ENCODE measurements around the gene CDH3. TPM values are rescaled to one million over a fixed set of nuclear protein-coding genes. Genes with fewer than 3 reads are reported as not detected.
"Not testable (repeated sequence)": the region's sequence is repeated elsewhere in the genome, so short reads cannot be mapped to it uniquely, and the experiment has no call there.

CDH3 gene
- total RNA-seq, 1 experiment from 2014 or later, result 109 TPM

DNA sequence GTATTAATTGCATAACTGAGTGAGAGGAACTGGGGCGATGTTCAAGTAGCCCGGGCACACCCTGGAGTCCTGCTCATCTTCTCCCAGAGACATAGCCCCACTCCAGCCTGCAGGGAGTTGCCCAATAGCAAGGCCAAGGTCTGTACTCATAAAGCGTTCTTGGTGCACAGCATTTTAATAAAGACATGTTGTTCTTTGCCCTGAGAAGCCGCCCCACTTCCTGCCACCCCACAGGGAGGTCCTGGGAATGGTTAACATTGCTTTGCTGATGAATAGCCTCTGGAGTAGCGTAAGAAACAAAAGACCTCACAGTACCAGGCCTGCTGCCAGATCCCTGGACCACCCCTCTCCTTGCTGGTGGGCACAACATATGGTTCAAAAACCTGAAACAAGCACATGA lies 70.4 kb downstream of the CDH3 start:
- Histone ChIP-seq H3K4me2 (ENCODE audit: low read length) (no peak overlapping the region), H3K9me2 (replicated peaks; ENCODE audit: low read length) (no peaks in the 10 kb centered on the region), H3K9me3 (ENCODE audit: low read length) (no peaks in the 10 kb centered on the region), H4K20me1 (ENCODE audit: low read length) (no peaks in the 10 kb centered on the region), H3F3A (ENCODE audit: low read length, unreplicated experiment) (no peaks in the 10 kb centered on the region), H3K27ac (ENCODE audit: low read length) (no peak overlapping the region), H3K4me1 (ENCODE audit: insufficient read depth, low read length) (no peaks in the 10 kb centered on the region), H3K36me3 (ENCODE audit: low read depth, low read length) (no peaks in the 10 kb centered on the region), H3K9ac (ENCODE audit: low read length) (no peak overlapping the region), H3K4me3 (ENCODE audit: low read length) (no peak overlapping the region), H3K79me2 (ENCODE audit: low read length) (no peaks in the 10 kb centered on the region), H3K27me3 (ENCODE audit: low read length) (no peaks in the 10 kb centered on the region), H2AFZ (ENCODE audit: low read length) (no peak overlapping the region)
- ChIA-PET CTCF (no interaction called here), POLR2A (ENCODE audit: unreplicated experiment) (no interaction called here)
- DNase-seq (no peak), ATAC-seq (no peak)
- intact Hi-C loops (cut with micrococcal nuclease), result no loop called here
- TF ChIP-seq EZH2phosphoT487 (IDR thresholded peaks at IDR 0.05; ENCODE audit: borderline replicate concordance, low read length) (no peak), EZH2 (IDR thresholded peaks at IDR 0.05; ENCODE audit: low read length, unreplicated experiment) (no peak)
- TF ChIP-seq, protein P1, sequence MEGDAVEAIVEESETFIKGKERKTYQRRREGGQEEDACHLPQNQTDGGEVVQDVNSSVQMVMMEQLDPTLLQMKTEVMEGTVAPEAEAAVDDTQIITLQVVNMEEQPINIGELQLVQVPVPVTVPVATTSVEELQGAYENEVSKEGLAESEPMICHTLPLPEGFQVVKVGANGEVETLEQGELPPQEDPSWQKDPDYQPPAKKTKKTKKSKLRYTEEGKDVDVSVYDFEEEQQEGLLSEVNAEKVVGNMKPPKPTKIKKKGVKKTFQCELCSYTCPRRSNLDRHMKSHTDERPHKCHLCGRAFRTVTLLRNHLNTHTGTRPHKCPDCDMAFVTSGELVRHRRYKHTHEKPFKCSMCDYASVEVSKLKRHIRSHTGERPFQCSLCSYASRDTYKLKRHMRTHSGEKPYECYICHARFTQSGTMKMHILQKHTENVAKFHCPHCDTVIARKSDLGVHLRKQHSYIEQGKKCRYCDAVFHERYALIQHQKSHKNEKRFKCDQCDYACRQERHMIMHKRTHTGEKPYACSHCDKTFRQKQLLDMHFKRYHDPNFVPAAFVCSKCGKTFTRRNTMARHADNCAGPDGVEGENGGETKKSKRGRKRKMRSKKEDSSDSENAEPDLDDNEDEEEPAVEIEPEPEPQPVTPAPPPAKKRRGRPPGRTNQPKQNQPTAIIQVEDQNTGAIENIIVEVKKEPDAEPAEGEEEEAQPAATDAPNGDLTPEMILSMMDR (conservative IDR thresholded peaks at IDR 0.05; ENCODE audit: low read depth, low read length), result no peak
- no TSS peak for BruUV-seq (replicated peaks)

DNA sequence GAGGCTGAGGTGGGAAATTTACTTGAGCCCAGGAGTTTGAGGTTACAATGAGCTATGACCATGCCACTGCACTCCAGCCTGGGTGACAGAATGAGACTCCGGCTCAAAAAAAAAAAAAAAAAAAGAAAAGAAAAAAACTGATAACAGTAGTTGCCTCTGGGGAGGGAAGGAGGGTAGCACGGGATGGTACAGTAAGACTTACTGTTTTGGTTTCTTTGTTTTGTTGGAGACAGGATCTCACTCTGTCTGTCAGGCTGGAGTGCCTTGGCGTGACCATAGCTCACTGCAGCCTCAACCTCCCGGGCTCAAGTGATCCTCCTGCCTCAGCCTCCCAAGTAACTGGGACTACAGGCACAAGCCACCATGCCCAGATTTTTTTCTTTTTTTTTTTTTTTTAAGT lies 71.4 kb downstream of the CDH3 start:
- POLR2A ChIA-PET (ENCODE audit: unreplicated experiment); H3K4me1 ChIP-seq (ENCODE audit: insufficient read depth, low read length); intact Hi-C loops (cut with micrococcal nuclease); H2AFZ ChIP-seq (ENCODE audit: low read length); BruUV-seq (replicated peaks); H3K9me2 ChIP-seq (replicated peaks; ENCODE audit: low read length); H3F3A ChIP-seq (ENCODE audit: low read length, unreplicated experiment); H3K9me3 ChIP-seq (ENCODE audit: low read length); H3K27me3 ChIP-seq (ENCODE audit: low read length); H3K36me3 ChIP-seq (ENCODE audit: low read depth, low read length); H3K27ac ChIP-seq (ENCODE audit: low read length); H3K9ac ChIP-seq (ENCODE audit: low read length); ATAC-seq; H3K4me2 ChIP-seq (ENCODE audit: low read length); DNase-seq; H3K79me2 ChIP-seq (ENCODE audit: low read length); CTCF ChIA-PET; H4K20me1 ChIP-seq (ENCODE audit: low read length); H3K4me3 ChIP-seq (ENCODE audit: low read length): not testable (repeated sequence)

DNA sequence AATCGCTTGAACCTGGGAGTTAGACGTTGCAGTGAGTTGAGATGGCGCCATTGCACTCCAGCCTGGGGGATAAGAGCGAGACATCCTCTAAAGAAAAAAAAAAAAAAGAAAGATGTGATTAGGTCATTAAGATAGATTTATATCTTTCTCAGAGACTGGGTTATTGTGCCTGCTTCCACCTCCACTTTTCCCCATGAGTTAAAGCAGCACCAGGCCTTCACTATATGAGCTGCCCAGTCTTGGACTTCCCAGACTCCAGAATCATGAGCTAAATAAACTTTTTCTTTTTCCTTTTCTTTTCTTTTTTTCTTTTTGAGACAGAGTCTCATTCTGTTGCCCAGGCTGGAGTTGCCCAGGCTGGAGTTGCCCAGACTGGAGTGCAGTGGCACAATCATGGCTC lies 72.6 kb downstream of the CDH3 start:
- Histone ChIP-seq H2AFZ (ENCODE audit: low read length) (no peak overlapping the region), H3K79me2 (ENCODE audit: low read length) (no peaks in the 10 kb centered on the region), H3K27ac (ENCODE audit: low read length) (no peak overlapping the region), H3K4me1 (ENCODE audit: insufficient read depth, low read length) (no peaks in the 10 kb centered on the region), H3K36me3 (ENCODE audit: low read depth, low read length) (no peaks in the 10 kb centered on the region), H3K4me2 (ENCODE audit: low read length) (no peak overlapping the region), H3K9me3 (ENCODE audit: low read length) (no peaks in the 10 kb centered on the region), H4K20me1 (ENCODE audit: low read length) (no peaks in the 10 kb centered on the region), H3K9ac (ENCODE audit: low read length) (no peak overlapping the region), H3F3A (ENCODE audit: low read length, unreplicated experiment) (no peaks in the 10 kb centered on the region), H3K27me3 (ENCODE audit: low read length) (no peaks in the 10 kb centered on the region), H3K4me3 (ENCODE audit: low read length) (no peak overlapping the region), H3K9me2 (replicated peaks; ENCODE audit: low read length) (no peaks in the 10 kb centered on the region)
- no TSS peak for BruUV-seq (replicated peaks)
- ChIA-PET CTCF (no interaction called here), POLR2A (ENCODE audit: unreplicated experiment) (no interaction called here)
- DNase-seq (no peak), ATAC-seq (no peak)
- intact Hi-C loops (cut with micrococcal nuclease), result no loop called here
- TF ChIP-seq, protein P1 (conservative IDR thresholded peaks at IDR 0.05; ENCODE audit: low read depth, low read length), result no peak
- TF ChIP-seq EZH2phosphoT487 (IDR thresholded peaks at IDR 0.05; ENCODE audit: borderline replicate concordance, low read length) (no peak), EZH2 (IDR thresholded peaks at IDR 0.05; ENCODE audit: low read length, unreplicated experiment) (no peak)

Measured in PC-3 (cell line).